GM19397 (cell line): ENCODE measurements around the gene RPTOR.

Experiments used
- ATAC-seq: cut with Tn5 transposase; IDR thresholded peaks from one replicate; pipeline ENCODE4 v1.9.1; 2021; ENCODE audit warnings: mild to moderate bottlenecking, moderate library complexity; ENCODE audit not compliant: unreplicated experiment

The RPTOR gene

DNA sequence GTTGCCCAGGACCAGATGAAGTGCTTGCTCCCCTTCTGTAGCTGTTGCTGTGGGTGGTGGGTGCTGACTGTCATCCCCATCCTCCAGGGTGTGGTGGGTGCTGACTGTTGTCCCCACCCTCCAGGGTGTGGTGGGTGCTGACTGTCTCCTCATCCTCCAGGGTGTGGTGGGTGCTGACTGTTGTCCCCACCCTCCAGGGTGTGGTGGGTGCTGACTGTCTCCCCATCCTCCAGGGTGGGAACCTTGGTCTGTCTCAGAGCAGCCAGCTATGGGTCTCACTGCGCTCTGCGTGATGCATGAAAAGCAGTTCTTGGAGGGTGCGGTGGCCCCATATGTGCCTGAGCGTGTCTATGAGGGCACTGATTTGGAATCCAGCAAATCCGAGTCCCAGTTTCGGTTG, 163.8 kb downstream of the RPTOR start:
- no peak for ATAC-seq

DNA sequence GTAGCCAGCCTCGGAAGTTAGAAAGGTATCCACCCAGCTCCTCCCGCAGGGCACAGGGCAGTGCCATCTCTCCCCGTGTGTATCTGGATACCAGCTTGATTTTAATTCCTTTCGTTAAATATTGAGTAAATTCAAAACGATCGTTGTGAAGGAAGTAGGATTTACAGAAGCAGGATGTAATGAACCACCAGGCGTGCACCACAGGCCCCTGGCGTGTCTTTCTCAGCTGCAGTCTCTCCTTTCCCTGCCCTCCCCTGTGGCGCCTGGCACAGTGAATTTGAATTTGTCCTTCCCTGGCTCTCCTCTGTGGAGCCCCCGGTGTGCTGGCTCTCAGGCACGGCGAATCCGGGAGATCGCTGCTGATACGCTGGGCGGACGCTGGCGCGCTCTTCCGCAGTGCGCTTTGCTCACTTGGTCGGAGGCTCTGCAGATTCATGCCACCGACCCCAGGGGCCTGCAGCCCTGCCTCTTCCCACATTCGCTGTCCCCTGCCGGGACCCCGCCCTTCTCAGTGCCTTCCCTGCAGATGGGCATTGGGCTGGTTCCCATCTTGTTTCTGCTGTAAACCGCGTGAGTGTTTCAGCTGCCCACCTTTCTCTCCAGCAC, 164.6 kb downstream of the RPTOR start:
- ATAC-seq: no peak

DNA sequence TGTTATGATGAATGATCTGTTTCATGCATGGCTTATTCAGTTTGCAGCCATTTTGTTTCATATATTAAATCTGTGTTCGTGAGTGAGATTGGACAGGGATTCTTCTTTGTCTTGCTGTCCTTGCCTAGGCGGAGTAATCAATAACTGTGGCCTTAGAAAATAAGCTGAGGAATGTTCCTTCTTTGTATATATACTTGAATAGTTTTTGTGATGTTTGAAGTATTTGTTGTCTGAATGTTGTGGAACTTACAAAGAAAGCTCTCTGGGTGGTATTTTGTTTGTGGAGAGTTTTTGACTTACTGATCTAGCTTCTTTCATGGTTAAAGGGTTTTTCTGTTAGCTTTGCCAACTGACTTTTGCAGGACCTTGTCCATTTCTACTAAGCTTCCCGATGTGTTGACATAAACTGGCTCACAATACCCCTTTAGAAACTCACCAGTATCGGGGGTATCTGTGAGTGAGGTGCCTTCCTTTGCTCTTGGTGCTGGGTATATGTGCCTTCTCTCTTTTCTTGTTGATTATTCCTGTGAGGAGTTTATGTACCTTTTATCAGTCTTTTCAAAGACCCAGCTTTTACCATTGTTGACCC, 166.2 kb downstream of the RPTOR start:
- no peak for ATAC-seq

DNA sequence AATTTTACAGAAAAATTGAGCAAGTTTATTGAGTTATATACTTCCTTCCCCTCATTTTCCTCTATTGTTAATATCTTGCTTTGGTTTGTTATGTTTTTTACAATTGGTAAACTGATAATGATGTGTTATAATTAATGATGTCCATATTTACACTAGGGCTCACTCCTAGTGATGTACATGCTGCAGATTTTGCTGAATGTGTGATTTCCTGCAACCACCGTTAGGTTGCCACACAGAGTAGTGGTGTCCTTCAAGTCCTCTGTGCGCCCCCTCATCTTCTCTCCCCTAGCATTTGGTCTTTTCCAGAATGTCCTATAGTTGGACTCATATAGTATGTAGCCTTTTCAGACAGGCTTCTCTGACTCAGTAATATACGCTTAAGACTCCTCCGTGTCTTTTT, 167.5 kb downstream of the RPTOR start:
- no peak for ATAC-seq

DNA sequence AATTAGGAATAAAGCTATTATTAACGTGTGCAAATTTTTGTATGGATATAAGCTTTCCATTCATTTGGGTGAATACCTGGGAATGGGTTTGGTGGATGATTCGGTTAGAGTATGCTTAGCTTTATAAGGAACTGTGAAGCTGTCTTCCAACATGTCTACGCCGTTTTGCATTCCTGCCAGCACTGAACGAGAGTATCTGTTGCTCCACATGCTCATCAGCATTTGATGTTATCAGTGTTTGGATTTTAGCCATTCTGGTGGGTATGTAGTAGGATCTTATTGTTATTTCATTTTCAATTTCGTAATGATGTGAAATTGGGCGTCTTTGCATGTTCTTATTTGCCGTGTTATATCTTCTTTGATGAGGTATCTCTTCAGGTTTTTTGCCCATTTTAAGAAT, 168.0 kb downstream of the RPTOR start:
- ATAC-seq: no peak

DNA sequence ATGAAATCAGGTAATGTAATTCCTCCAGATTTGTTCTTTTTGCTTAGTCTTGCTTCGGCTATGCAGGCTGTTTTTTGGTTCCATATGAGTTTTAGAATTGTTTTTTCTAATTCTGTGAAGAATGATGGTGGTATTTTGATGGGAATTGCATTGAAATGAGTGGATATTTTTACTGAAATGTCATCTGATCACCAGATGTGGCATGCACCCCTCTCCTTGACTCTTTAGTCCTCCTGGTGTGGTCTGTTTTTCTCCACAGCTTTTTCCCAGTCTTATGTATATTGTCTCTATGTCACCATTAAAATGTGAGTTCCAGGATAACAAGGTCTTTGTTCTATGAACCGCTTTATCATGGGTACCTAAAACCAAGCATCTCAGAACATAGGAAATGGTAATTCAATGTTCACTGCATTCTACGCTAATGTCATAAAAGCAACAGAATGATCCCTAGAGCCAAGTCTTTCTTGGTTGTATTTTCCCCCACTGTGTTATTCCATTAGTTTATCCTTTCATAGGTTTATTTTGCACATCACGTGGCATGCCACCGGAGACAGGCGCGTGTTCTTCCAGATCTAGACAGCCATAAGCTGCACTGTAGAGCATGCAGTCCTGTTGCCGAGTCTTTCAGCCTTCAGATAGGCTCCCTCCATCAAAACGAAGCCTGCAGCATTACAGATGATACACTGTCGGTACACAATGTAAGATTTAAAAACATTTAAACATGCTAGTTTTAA, 172.5 kb downstream of the RPTOR start:
- ATAC-seq: no peak

DNA sequence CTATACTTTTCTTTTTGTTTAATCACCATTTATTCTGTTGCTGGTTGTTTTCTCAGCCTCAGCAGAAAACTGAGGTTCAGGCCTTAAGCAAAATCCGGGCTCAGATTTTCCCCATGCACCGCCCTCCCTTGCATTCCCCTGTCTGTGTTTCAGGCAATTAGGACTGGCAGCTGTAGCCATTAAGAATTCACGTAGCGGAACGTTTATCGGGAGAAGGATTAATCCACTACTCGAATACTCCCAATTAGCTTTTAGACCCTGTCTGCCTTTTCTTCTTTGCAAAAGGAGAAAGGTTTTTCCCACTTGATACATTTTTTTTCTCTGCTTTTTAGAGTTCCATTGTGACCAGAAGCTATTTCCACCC, 173.1 kb downstream of the RPTOR start:
- no peak for ATAC-seq

DNA sequence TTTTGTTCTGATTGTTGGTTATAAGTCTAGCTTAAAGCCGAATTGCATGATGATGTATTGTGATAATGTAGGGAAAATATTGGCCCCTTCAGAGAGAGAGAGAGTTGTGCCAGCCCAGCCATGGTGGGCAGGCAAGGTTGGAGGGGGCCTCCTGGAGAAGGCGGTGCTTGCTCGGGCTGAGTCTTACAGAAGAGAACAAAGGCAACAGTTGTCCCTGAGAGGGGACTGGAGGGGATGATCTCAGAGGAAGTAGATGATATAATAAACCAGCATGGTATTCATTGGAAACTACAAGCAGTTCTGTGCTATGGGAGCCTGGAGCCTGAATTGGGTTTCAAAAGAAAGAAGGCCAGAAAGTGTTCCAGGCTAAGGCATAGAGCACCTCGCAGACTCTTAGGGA, 173.8 kb downstream of the RPTOR start:
- ATAC-seq: no peak

DNA sequence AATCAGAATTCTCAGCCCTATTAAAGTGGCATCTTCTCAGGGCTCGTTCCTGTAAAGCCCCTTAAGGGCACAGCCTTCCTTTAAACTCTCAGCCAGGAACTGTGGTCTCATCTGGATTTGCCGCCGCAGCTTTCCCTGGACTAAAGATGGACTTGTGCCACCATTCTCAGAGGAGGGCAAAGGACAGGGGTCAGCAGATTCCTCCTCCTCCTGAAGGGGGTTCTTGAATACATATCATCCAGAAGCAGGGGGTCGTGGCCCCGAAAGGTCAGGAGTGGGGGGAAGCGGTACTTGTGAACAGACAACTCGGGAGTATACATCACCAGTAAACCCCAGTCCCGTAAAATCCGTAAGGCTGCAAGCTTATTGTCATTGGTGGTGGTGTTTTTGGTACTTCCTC, 174.8 kb downstream of the RPTOR start:
- no peak for ATAC-seq

DNA sequence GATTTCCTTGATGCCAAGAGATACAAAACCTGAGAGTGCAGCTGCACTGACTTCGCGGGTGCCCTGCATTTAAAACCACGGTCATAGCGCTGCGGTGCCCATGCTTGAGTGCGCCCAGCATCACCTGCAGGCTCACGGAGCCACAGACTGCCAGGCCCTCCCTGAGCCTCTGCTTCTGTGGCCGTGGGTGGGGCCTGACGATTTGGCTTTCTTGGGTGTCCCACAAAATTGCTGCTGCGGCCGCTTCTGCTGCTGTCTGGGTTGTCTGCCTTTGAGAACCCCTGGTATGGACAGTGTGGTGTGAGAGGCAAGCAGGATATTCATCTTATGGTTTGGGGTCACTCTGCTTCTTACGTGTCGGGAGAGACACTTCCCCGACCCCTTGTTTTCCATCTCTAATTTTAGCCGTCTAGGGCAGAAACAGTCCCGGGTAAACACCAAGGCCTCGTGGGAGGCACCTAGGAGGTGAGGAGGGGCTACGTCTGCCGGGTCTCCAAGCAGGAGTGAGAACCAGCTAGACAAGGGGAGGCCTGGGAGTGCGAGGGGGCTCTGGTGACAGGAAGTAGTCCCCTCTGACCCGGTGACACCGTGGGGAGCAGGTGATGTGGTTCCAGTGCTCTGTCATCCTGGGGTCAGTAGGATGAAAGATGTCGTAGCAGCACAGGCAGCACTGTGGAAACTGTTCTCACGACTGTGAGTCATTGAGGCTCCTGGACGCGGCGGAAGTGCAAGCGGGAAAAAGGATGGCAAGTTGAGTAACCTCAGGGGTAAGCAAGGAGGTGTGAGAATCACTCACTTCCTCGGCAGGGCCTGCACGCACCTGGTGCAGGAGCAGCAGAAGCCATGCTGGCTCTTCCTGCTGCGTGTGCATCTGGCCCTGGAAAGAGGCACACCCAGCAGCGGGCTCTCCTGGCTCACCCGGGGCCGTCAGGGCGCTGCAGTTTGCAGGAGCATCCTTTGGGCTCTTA, 176.3 kb downstream of the RPTOR start:
- no peak for ATAC-seq

DNA sequence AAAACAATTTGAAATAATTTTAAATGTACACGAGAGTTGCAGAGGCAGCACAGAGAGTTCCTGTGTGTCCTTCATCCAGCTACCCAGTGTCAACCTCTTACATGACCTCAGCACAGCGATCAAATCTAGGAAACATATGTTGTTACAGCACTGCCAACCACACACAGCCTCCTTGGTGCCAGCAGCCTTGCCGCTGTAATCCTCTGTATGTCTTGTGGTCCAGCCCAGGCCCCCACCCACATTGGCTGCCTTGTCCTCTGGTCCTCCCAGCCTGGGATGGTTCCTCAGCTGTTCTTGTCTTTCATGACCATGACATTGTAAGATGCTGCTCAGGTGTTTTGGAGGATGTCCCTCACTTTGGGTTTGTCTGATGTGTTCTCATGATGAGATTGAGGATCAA, 178.0 kb downstream of the RPTOR start:
- ATAC-seq: no peak

DNA sequence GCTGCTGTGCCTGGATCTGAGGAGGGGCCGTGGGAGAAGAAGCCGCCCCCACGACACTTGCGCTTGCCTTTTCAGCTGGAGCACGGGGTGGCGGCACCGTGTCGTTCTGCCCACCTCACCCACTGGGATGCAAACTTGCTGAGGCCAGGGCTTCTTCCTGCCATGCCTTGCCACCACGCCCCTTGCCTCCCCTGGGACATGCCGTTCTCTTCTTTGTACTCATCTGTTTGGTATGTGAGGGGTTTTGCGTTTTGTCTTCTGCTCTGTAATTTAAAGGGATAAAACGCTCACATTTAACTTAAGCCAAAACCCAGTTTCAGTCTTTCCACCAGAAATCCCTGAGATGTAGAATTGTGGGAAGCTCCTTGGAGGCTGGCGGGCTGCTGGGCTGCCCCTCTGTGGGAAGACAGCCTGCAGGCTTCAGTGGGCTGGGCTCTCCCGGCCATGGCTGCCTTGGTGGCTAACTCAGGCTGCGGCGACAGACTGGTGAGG, 180.2 kb downstream of the RPTOR start:
- no peak for ATAC-seq

DNA sequence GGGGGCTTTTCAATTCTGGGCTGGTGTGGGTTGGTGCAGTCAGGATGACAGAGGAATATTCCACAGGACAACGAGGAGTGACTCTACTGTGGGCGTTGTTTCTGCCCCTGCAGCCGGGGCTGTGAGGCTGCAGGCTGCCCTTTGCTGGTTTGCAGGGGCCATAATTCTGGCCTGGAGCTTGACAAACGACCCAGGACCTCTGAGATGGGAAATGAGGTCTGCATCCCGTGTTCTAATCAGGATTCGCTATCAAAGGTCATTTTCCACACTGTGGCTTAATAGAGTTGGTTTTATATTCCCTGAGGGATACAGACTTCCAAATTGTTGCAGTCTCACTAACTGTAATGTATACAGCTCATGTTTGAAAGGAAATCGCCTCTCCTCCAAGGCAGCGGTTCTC, 180.9 kb downstream of the RPTOR start:
- no peak for ATAC-seq

DNA sequence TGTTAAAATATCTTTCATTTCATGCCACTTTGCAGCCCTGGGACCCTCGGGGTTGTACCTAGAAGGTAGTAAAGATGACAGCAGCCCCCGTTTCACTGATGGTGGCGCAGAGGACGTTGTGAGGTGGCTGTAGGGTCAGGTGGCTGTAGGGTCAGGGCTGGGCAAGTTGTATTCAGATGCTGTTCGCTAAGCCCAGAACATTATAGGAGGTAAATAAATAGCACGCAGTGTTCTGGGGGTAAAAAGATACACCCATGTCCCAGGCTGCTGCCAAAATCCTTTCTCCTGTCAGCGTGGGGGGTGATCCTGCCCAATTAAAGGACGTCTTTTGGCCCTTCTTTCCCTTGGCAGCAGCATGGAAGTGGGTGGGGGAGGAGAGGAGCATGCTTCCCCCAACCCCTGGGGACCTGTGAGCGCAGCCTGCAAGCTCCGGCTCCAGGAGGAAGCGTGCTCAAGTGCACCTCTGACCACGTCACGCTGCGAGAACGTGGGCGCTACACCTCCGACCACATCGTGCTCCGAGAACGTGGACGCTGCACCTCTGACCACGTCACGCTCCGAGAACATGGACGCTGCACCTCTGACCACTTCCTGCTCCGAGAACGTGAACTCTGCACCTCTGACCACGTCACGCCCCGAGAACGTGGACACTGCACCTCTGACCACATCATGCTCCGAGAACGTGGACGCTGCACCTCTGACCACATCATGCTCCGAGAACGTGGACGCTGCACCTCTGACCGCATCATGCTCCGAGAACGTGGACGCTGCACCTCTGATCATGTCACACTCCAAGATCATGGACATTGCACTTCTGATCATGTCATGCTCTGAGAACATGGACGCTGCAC, 182.1 kb downstream of the RPTOR start:
- ATAC-seq: no peak

DNA sequence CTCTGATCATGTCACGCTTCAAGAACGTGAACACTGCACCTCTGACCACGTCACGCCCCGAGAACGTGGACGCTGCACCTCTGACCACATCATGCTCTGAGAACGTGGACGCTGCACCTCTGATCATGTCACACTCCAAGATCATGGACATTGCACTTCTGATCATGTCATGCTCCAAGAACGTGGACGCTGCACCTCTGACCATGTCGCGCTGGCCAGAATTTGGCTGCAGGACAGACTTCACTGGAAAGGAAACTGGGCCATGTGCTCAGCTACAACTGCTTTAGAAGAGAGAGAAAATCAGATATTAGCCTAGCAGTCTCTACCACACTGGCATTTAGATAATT, 182.7 kb downstream of the RPTOR start:
- ATAC-seq: no peak

DNA sequence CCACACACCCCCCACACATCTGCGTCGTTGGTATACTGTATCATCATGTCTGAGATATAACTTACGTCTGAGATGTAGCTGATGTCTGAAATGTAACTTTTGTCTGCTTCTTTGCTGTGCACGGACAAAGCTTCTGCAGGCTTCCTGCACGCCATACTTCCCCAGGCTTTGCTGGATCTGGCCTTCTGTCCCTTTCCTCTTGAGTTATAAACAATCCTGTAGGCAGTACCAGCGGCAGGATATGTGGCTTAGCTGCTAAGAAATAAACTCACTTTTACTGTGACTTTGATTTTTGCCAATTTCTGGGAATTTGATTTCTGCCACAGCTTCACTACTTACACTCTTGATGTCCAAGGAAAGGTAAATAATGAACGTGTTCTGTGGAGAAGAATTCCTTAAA, 184.4 kb downstream of the RPTOR start:
- ATAC-seq: no peak

DNA sequence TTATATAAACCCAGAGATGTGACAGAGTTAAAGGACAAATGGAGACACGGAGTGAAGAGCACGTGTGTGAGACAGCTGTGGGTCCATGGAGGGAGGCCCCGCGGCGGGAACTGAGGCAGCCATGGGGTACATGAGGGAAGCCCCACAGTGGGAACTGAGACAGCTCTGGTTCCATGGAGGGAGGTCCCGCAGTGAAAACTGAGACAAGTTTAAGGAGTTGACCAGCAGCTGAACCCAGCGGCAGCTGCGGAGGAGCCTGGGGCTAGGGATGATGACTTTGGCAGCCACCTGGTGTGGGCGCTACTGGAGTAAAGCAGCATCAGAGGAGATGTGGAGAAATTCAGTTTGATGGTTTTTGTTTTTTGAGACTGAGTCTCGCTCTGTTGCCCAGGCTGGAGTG, 185.1 kb downstream of the RPTOR start:
- ATAC-seq: no peak

DNA sequence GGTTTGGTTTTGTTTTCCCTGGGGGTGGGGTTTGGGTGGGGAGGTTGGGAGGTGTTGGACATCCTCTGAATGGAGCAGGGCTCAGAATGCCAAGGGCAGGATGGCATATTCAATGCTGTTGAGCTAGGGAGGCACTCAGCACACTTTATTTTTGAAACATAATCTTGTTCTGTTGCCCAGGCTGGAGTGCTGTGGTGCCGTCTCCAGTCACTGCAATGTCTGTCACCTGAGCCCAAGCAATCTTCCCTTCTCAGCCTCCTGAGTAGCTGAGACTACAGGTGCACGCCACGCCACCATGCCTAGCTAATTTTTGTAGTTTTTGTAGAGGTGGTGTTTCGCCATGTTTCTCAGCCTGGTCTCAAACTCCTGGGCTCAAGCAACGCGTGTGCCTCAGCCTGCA, 186.1 kb downstream of the RPTOR start:
- no peak for ATAC-seq

DNA sequence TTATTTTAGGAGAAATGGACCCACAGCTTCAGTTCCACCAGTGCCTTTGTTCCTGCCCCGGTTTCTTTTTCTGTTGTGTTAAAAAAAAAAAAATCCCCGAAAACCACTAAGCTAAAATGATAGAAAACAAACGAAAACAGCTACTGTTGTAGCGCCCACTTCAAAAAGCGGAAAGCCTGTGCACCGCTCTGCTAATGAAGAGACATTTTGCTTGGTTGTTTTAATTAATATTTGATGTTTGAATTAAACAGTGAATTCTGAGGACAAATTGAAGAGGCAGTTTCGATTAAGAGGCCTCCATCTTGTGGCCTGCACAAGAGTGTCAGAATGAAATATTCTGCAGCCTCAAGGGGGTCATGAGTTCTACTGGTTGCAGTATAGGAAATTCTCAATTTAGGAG, 186.7 kb downstream of the RPTOR start:
- ATAC-seq: no peak

DNA sequence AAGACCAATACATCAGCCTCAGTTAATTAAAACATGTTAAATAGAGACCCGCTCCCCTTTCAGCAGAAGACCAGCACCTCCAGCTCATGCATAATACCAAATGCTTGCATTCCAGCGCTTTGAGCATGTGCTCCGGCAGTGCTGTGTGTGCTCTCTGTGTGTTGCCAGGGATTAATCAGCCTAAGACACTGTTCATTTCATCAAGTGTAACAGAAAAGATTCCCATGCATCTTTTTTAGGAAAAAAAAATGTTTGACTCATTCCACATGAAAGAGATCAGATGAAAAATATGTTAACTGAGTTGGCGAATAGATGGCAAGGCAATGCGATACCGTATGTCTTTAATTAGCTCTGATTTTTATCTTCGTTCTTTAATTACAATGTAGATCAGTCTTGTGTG, 187.6 kb downstream of the RPTOR start:
- no peak for ATAC-seq
